Body of pancreas (tissue), 4 donors: ENCODE results near the gene CSRP3. TPM values are rescaled to one million over a fixed set of nuclear protein-coding genes. Genes with fewer than 3 reads are reported as not detected.
"Not testable (repeated sequence)": the region's sequence is repeated elsewhere in the genome, so short reads cannot be mapped to it uniquely, and the experiment has no call there.

ENCODE experiments used
- ATAC-seq: fragments of 150-250 bp; one replicate; pipeline ENCODE4 v1.9.1; 2016
- DNase-seq, 4 donors: peaks; one replicate each; pipeline ENCODE4 v3.0.0-alpha.2; 2019
- H3K27ac ChIP-seq, 4 donors: fragments of 200-600 bp; sonication (generic); 1 replicate in 3 of 4; 2 replicates in 1 of 4; pipeline versions ENCODE4 v1.5.1 to v1.6.1; 2016 to 2019; ENCODE audit warnings: mild to moderate bottlenecking in 1 of 4, mixed read lengths in 1 of 4, moderate library complexity in 1 of 4
- H3K27me3 ChIP-seq, 2 donors: fragments of 200-600 bp; sonication (generic); one replicate each; pipeline ENCODE4 v1.6.0; 2016; ENCODE audit warnings: mild to moderate bottlenecking in 1 of 2
- H3K36me3 ChIP-seq, 2 donors: fragments of 200-600 bp; sonication (generic); replicated peaks in 1 of 2; 2 replicates each; pipeline ENCODE4 v1.5.1; 2016; ENCODE audit warnings: low read depth in 2 of 2; ENCODE audit not compliant: insufficient read depth in 1 of 2
- H3K4me1 ChIP-seq: fragments of 200-600 bp; sonication (generic); one replicate; pipeline ENCODE4 v1.6.0; 2016
- H3K4me3 ChIP-seq, 2 donors: fragments of 200-600 bp; sonication (generic); 1 replicate in 1 of 2; 2 replicates in 1 of 2; pipeline ENCODE4 v1.5.1; 2016 to 2019
- H3K9me3 ChIP-seq, 3 donors: fragments of 200-600 bp; sonication (generic); 1 replicate in 2 of 3; 2 replicates in 1 of 3; pipeline ENCODE4 v1.5.1; 2016
- POLR2A ChIP-seq, 3 donors: fragments of 450-650 bp; IDR thresholded peaks; one replicate each; pipeline ENCODE4 v1.6.1; 2016; ENCODE audit warnings: antibody characterized with exemption in 3 of 3, mild to moderate bottlenecking in 2 of 3
- WGBS, 2 donors: methylation state at CpG; one replicate each; pipeline ENCODE4 v1.1.5; 2017; 5-methylcytosine and 5-hydroxymethylcytosine counted together
- intact Hi-C: fragments of 100-400 bp; cut with DNase I; formaldehyde crosslinking; loops from one replicate; pipeline ENCODE4 v1.15.1; 2023
- total RNA-seq, 2 donors: library from RNA; depleted of rRNA; stranded (reverse); fragments of >200 nt; gene quantifications; one replicate each; pipeline ENCODE4 v1.1.0, GENCODE V29; 2016
- TF ChIP-seq, protein P1 (sequence below), 7 experiments: fragments of 450-650 bp in 4 of 7; fragments of 200-600 bp in 3 of 7; sonication (generic) in 3 of 7; IDR thresholded peaks; one replicate each; pipeline ENCODE4 v1.5.1; 2016 to 2019; ENCODE audit warnings: antibody characterized with exemption in 7 of 7

CSRP3 gene
- total RNA-seq, 2 donors from 2014 or later = not detected

GRCh38 chr11:19161651-19162050, 40.1 kb downstream of the CSRP3 start:
- H3K4me3 ChIP-seq = no peak overlapping the region
- no peaks in the 10 kb centered on the region for H3K27me3 ChIP-seq
- TF ChIP-seq, protein P1, sequence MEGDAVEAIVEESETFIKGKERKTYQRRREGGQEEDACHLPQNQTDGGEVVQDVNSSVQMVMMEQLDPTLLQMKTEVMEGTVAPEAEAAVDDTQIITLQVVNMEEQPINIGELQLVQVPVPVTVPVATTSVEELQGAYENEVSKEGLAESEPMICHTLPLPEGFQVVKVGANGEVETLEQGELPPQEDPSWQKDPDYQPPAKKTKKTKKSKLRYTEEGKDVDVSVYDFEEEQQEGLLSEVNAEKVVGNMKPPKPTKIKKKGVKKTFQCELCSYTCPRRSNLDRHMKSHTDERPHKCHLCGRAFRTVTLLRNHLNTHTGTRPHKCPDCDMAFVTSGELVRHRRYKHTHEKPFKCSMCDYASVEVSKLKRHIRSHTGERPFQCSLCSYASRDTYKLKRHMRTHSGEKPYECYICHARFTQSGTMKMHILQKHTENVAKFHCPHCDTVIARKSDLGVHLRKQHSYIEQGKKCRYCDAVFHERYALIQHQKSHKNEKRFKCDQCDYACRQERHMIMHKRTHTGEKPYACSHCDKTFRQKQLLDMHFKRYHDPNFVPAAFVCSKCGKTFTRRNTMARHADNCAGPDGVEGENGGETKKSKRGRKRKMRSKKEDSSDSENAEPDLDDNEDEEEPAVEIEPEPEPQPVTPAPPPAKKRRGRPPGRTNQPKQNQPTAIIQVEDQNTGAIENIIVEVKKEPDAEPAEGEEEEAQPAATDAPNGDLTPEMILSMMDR (IDR thresholded peaks at IDR 0.05) = no peak
- ATAC-seq = no peak
- 94 to 95% methylated on average over 2 of the region's 2 CpGs for WGBS, 2 donors
- no peaks in the 10 kb centered on the region for H3K4me1 ChIP-seq
- H3K27ac ChIP-seq = no peak overlapping the region
- intact Hi-C loops = no loop called here
- DNase-seq = no peak
- H3K36me3 ChIP-seq = no peaks in the 10 kb centered on the region
- H3K9me3 ChIP-seq = no peaks in the 10 kb centered on the region

DNA sequence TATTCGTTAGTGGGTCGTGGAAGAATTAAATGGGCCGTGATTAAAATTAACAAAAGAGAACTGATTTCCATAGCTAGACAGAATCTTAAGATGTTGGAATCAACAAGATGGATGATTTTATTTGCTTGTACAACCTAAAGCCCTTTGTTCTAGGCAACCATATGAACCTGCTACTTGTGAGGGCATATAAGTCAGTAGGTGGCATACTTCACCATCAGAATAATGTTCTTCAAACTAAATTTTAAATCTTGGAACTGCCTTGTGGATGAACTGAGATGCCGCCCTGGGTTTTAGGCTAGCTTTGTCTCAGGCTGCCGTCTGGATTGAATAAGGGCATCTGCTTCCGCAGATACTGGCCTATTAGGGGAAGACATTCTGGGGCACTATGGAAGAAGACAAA, 40.9 kb downstream of the CSRP3 start:
- 95 to 98% methylated on average over 6 of the region's 6 CpGs for WGBS, 2 donors
- H3K27ac ChIP-seq = no peak overlapping the region
- H3K36me3 ChIP-seq = no peaks in the 10 kb centered on the region
- no peak overlapping the region for H3K4me3 ChIP-seq
- intact Hi-C loops = no loop called here
- TF ChIP-seq POLR2A (IDR thresholded peaks at IDR 0.05) = no peak
- TF ChIP-seq, protein P1 (IDR thresholded peaks at IDR 0.05) = no peak
- no peaks in the 10 kb centered on the region for H3K27me3 ChIP-seq
- H3K4me1 ChIP-seq = no peaks in the 10 kb centered on the region
- no peaks in the 10 kb centered on the region for H3K9me3 ChIP-seq
- no peak for ATAC-seq
- DNase-seq = no peak

- WGBS, 2 donors = 39 to 42% methylated on average over 3 of the region's 3 CpGs
- no peaks in the 10 kb centered on the region for H3K36me3 ChIP-seq
- no peak overlapping the region for H3K27ac ChIP-seq
- ATAC-seq (no peak), DNase-seq (no peak)
- H3K4me1 ChIP-seq = no peaks in the 10 kb centered on the region
- H3K9me3 ChIP-seq = no peaks in the 10 kb centered on the region
- H3K4me3 ChIP-seq = no peak overlapping the region
- TF ChIP-seq, protein P1 (IDR thresholded peaks at IDR 0.05) = no peak
- TF ChIP-seq POLR2A (IDR thresholded peaks at IDR 0.05) = no peak
- intact Hi-C loops = no loop called here
- H3K27me3 ChIP-seq = no peaks in the 10 kb centered on the region
These were observed 44.9 kb downstream of the CSRP3 start for GRCh38 chr11:19156892-19157291.

GRCh38 chr11:19145319-19145718, 56.5 kb downstream of the CSRP3 start:
- 64% methylated on average over 3 of the region's 3 CpGs for WGBS, 2 donors
- DNase-seq (no peak), ATAC-seq (no peak)
- Histone ChIP-seq H3K4me3 (no peak overlapping the region), H3K36me3 (no peaks in the 10 kb centered on the region), H3K27me3 (no peaks in the 10 kb centered on the region), H3K27ac (no peak overlapping the region), H3K4me1 (no peaks in the 10 kb centered on the region), H3K9me3 (no peaks in the 10 kb centered on the region)
- TF ChIP-seq, protein P1 (IDR thresholded peaks at IDR 0.05) = no peak
- no peak for TF ChIP-seq POLR2A (IDR thresholded peaks at IDR 0.05)
- intact Hi-C loops = no loop called here

DNA sequence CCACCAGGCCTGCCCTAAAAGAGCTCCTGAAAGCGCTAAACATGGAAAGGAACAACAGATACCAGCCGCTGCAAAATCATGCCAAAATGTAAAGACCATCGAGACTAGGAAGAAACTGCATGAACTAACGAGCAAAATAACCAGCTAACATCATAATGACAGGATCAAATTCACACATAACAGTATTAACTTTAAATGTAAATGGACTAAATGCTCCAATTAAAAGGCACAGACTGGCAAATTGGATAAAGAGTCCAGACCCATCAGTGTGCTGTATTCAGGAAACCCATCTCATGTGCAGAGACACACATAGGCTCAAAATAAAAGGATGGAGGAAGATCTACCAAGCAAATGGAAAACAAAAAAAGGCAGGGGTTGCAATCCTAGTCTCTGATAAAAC, 64.9 kb downstream of the CSRP3 start:
- H3K4me3 ChIP-seq, H3K36me3 ChIP-seq, DNase-seq, H3K4me1 ChIP-seq, intact Hi-C loops, H3K27me3 ChIP-seq, H3K9me3 ChIP-seq, ATAC-seq, H3K27ac ChIP-seq: not testable (repeated sequence)
- 97 to 100% methylated on average over 4 of the region's 4 CpGs for WGBS, 2 donors
